Iris pigment epithelial cell (primary cell): ENCODE results near the gene RDX.

Experiments used
- DNase-seq: peaks from one replicate; pipeline ENCODE4 v3.0.0-alpha.2; 2011; ENCODE audit warnings: low read depth

RDX gene

DNA sequence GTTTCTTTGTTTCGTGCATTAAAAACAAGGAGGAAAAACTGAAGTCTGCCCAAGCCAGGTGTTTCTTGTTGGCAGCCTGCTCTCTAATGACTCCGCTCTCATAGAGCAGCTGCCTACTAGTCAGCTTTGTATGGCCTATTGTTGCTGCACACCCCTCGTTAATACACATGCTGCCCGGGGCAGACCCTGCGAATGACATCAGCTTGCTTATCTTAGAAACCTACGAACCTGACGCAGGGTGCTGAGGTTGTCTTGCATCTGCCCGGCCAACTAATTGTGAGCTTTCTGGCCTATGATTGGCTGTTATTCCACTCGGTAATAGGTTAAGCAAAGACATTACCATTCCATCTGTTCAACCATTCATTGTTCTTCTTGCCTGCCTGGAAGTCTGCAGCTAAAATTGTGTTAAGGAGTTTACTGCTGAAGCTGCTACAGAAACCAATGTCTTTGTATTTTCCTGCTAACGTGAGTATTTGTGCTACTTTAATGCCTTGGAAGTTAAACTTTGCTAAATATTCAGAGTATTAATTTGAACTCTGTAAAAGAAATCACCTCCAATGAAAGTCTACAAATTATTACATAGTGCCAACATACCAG, 165.7 kb downstream of the RDX start:
- DNase-seq: peak; percentile 34

DNA sequence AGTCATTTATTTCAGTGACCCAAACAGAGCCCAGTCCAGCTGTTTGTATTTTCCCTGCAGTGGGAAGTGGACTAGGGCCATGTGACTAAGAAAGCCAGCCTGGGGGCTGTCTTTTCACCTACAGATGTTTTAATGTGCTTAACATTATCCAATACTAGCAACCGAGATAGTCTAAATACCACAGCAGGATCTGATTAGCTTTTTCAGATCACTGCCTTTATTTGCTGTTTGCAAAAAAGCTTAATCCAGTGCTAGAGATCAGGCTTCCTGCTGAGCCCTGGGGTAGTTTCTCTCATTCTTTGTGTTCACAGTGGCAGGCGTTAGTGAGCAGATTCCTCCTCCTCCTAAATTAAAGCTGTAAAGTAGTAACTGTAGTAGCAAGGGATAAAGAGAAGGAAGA, 168.3 kb downstream of the RDX start:
- peak; percentile 50 for DNase-seq

DNA sequence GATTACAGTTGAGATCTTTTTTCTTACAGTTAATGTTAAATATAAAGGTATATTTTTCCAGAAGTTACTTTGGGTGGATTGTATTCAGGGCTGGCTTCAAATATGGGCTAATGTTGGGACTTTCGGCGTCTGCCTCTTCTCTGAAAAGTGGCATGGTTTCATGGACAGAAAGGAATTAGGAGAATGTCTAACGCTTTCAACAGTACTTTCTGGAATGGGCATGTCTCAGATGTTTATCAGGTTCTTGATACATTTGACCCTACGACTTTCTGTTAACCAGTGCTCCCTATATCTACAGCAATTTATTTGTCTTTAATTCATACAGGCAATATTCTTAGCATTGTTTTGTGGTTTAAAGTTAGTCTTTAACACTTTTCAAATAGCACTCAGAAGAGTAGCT, 169.5 kb downstream of the RDX start:
- DNase-seq: peak; percentile 70

DNA sequence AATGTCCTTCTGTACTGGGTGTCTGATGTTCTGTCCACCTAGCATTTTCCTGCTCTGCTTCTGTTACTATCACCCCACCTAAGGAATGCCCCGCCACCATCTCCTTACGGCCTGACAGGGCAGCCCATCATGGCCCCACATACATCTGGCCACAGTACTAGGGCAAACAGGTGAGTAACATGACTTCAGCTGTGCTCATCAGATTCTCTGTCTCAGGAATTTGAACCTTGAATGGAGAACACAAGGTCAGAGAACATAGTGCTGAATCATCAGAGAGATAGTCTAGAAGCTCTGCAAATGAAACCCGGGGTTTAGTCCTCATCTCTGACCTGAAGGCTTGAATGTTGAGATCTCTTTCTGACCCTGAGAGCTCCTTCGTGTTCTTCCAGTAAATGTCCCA, 170.8 kb downstream of the RDX start:
- peak; percentile 98 for DNase-seq
